ENCODE measurements around the gene RPGR. TPM values are rescaled to one million over a fixed set of nuclear protein-coding genes. Genes with fewer than 3 reads are reported as not detected.

The RPGR gene
- total RNA-seq, 4 donors from 2014 or later, result 30.6 to 84.1 (median 57.1) TPM

- TF ChIP-seq CTCF (IDR thresholded peaks at IDR 0.05; ENCODE audit: low read depth), result no peak
These were observed 15.6 kb downstream of the RPGR start for GRCh38 chrX:38311743-38312142.

DNA sequence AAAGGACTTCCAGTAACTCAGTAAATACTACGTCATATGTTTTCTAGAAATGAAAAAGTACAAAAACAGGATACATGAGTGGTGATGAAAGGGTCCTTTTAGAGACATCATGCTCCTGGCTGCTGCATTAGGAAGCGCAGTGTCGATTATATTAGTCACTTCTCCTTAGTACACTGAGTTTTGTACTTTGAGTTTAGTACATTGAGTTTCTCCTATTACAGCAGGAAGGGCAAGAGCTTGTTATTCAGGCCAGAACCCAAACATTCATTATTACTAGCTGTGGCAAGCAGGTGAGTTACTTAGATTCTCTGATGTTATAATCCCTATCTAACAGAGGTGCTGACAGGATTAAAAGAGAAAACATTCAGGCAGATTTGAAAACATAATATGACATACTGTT is 21.3 kb downstream of the RPGR start:
- TF ChIP-seq CTCF (IDR thresholded peaks at IDR 0.05; ENCODE audit: low read depth), result no peak

DNA sequence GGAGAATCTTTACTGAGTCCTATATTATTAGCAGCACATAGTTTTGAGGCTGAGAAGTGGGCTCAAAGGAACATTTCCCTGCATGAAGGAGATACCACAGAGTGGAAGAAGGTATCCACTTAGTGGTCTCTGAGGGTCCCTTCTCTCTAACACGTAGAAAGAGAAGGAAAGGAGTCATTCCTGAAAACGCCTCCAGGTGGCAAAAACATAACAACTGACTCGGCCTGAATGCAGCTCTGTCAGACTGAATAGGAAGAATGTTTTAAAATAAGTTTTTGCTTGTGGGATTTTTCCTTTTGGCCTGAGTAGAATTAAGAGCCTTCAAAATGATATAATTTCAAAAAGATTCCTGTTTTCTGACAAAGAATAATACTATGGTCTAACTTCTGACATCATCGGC is 23.3 kb downstream of the RPGR start:
- TF ChIP-seq CTCF (IDR thresholded peaks at IDR 0.05; ENCODE audit: low read depth), result no peak

- TF ChIP-seq CTCF (IDR thresholded peaks at IDR 0.05; ENCODE audit: low read depth), result no peak
These were observed 33.6 kb downstream of the RPGR start for GRCh38 chrX:38293741-38294140.

DNA sequence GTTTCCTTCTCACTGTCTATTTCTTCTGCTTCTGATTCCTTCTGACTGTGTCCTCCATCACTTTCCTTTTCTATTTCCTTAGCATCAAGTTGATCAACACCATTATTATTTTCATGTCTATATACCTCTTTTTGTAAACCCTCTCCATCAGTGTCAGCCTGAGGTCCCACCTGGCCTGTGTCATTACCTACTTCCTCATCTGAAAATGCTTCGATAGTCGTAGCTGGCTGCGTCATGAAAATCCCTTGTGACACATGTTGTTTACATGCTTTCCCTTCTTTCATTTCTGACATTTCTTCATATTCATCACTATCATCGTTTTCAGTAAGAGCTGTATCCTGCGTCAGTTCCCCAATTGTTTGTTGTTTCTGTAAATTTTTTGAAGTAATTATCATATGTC is 39.6 kb downstream of the RPGR start:
- no peak for TF ChIP-seq CTCF (IDR thresholded peaks at IDR 0.05; ENCODE audit: low read depth)

DNA sequence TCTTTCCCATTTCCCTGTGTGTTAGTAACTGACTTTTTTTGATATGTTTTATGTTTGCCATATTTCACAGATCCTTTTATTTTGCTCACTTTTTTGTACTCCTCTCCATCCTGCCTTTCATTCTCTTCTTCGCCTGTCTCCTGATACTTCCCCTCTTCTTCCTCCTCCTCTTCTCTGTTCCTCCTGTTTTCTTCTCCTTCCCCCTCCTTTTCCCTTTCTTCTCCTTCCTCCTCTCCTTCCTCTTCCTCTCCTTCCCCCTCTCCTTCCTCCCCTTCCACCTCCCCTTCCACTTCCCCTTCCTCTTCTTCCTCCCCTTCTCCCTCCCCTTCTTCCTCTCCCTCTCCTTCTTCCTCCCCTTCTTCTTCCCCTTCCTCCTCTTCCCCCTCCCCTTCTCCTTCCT is 41.7 kb downstream of the RPGR start:
- no peak for TF ChIP-seq CTCF (IDR thresholded peaks at IDR 0.05; ENCODE audit: low read depth)

- TF ChIP-seq CTCF (IDR thresholded peaks at IDR 0.05; ENCODE audit: low read depth), result no peak
These were observed 45.3 kb downstream of the RPGR start for GRCh38 chrX:38282049-38282448.

Measured in subcutaneous adipose tissue (tissue), 4 donors.